BJ (cell line): ENCODE measurements around the gene GPR21. TPM values are rescaled to one million over a fixed set of nuclear protein-coding genes. Genes with fewer than 3 reads are reported as not detected.

Source experiments
- CTCF ChIA-PET: fragments of 350-600 bp; formaldehyde crosslinking; extraction: SDS; loops from one replicate; lab custom pipeline; 2021; ENCODE audit warnings: antibody characterized with exemption, inconsistent platforms; lab: Yijun Ruan, JAX
- POLR2A ChIA-PET: fragments of 300-600 bp; sonication (Branson Sonifier 250); formaldehyde crosslinking; extraction: SDS; loops from one replicate; lab custom pipeline; 2021; ENCODE audit warnings: antibody characterized with exemption; lab: Charles Lee
- DNase-seq: peaks from one replicate; pipeline ENCODE4 v3.0.0-alpha.2; 2011; ENCODE audit warnings: low read depth
- H3K27me3 ChIP-seq: 2 replicates; pipeline ENCODE4 v1.6.0; 2011; ENCODE audit warnings: low read length; ENCODE audit not compliant: control insufficient read depth, insufficient read depth
- H3K36me3 ChIP-seq: 2 replicates; pipeline ENCODE4 v1.5.1; 2011; ENCODE audit warnings: low read length; ENCODE audit not compliant: control insufficient read depth, insufficient read depth
- H3K4me3 ChIP-seq: 2 replicates; pipeline ENCODE4 v1.5.1; 2011; ENCODE audit warnings: low read depth, mild to moderate bottlenecking, control low read depth, low read length
- polyA plus RNA-seq: library from polyadenylated mRNA; depleted of rRNA; stranded (reverse); fragments of >200 nt; gene quantifications from 2 replicates; pipeline ENCODE4 v1.2.3, GENCODE V29; 2011
- TF ChIP-seq, protein P1 (sequence below): IDR thresholded peaks from 2 replicates; pipeline ENCODE4 v1.5.1; 2011; ENCODE audit warnings: low read depth, mild to moderate bottlenecking, control low read depth, inconsistent platforms, low read length, moderate library complexity; ENCODE audit not compliant: insufficient read depth

GPR21 gene
- polyA plus RNA-seq, 1 experiment = not detected

GRCh38 chr9:123036893-123037545 lies 3.6 kb downstream of the GPR21 start:
- TF ChIP-seq, protein P1, sequence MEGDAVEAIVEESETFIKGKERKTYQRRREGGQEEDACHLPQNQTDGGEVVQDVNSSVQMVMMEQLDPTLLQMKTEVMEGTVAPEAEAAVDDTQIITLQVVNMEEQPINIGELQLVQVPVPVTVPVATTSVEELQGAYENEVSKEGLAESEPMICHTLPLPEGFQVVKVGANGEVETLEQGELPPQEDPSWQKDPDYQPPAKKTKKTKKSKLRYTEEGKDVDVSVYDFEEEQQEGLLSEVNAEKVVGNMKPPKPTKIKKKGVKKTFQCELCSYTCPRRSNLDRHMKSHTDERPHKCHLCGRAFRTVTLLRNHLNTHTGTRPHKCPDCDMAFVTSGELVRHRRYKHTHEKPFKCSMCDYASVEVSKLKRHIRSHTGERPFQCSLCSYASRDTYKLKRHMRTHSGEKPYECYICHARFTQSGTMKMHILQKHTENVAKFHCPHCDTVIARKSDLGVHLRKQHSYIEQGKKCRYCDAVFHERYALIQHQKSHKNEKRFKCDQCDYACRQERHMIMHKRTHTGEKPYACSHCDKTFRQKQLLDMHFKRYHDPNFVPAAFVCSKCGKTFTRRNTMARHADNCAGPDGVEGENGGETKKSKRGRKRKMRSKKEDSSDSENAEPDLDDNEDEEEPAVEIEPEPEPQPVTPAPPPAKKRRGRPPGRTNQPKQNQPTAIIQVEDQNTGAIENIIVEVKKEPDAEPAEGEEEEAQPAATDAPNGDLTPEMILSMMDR = no peak
- Histone ChIP-seq H3K27me3 (no peaks in the 10 kb centered on the region), H3K36me3 (no peaks in the 10 kb centered on the region; the same call in 1 of the 2 replicates), H3K4me3 (no peak overlapping the region)
- POLR2A ChIA-PET = interaction anchor here (0.6 kb wide), 1 partner anchor 147 kb away, joined by 4 read pairs; no protein-coding TSS in a partner anchor
- CTCF ChIA-PET = interaction anchor here (0.7 to 1.5 kb wide), 3 partner anchors 17 to 1002 kb away, joined by 3 to 5 read pairs (median 3); no protein-coding TSS in a partner anchor
- DNase-seq = no peak

DNA sequence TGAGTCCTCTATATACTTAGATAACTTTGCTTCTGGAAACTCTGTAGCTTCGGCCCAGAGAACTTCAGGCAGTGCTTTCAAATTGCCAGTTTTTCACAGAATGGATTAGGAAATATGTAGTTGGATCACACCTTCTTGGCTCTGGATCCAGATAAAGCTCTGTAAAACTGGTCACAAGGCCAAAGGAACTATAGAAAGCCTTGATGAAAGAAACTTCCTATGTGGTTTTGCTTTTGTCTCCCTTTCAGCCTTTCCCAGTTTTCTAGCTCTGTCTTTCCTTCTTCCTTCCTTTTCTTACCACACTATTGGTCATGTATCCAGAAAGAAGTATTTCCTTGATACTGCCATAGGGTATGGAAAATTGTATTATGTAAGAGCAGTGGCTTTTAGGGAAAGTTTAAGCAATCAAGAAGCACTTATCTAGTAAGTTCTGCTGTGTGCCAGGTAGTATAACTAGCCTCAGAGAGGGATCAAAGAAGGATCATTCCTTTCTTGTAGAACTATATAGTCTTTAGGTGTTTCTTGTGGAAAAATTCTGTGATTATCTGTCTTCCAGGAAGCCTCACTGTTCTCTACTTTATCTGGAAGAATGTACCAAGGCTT lies 6.3 kb downstream of the GPR21 start:
- TF ChIP-seq, protein P1 = no peak
- Histone ChIP-seq H3K4me3 (no peak overlapping the region), H3K27me3 (no peaks in the 10 kb centered on the region), H3K36me3 (no peaks in the 10 kb centered on the region; the same call in 1 of the 2 replicates)
- DNase-seq = no peak
- POLR2A ChIA-PET = no interaction called here
- CTCF ChIA-PET = interaction anchor here (0.9 to 1.0 kb wide), 2 partner anchors 11 to 316 kb away, joined by 3 read pairs; no protein-coding TSS in a partner anchor

GRCh38 chr9:123040801-123041200 lies 7.3 kb downstream of the GPR21 start:
- Histone ChIP-seq H3K4me3 (no peak overlapping the region), H3K36me3 (no peaks in the 10 kb centered on the region), H3K27me3 (no peaks in the 10 kb centered on the region)
- TF ChIP-seq, protein P1 = no peak
- DNase-seq = no peak
- ChIA-PET CTCF (interaction anchor here (1.2 kb wide), 1 partner anchor 17 kb away, joined by 4 read pairs; no protein-coding TSS in a partner anchor), POLR2A (no interaction called here)

- Histone ChIP-seq H3K4me3 (no peak overlapping the region), H3K27me3 (no peaks in the 10 kb centered on the region), H3K36me3 (no peaks in the 10 kb centered on the region)
- DNase-seq = no peak
- ChIA-PET CTCF (interaction anchor here (1.2 kb wide), 1 partner anchor 18 kb away, joined by 4 read pairs; no protein-coding TSS in a partner anchor), POLR2A (no interaction called here)
- TF ChIP-seq, protein P1 = no peak
Observed at GRCh38 chr9:123041489-123041888, 8.0 kb downstream of the GPR21 start.
